Activated T-cell treated with anti-CD3 and anti-CD28 coated beads, Interleukin-2, amount 50 U/mL, for 24 hours (primary cell): Measurements from ENCODE around the gene KCNMA1.

Experiments
- DNase-seq: peaks from one replicate; pipeline ENCODE4 v3.0.0-alpha.2; 2020
- H3K27ac Mint-ChIP-seq: 2 replicates; pipeline ENCODE4 v1.8.0; 2020; ENCODE audit warnings: mild to moderate bottlenecking, mixed read lengths
- H3K27me3 Mint-ChIP-seq: 2 replicates; pipeline ENCODE4 v1.8.0; 2020; ENCODE audit warnings: mixed read lengths
- H3K36me3 Mint-ChIP-seq: 2 replicates; pipeline ENCODE4 v1.8.0; 2020; ENCODE audit warnings: low read depth, mixed read lengths
- H3K4me1 Mint-ChIP-seq: 2 replicates; pipeline ENCODE4 v1.8.0; 2020; ENCODE audit warnings: low read depth, mixed read lengths
- H3K4me3 Mint-ChIP-seq: 2 replicates; pipeline ENCODE4 v1.8.0; 2020; ENCODE audit warnings: mild to moderate bottlenecking, moderate library complexity, mixed read lengths
- H3K9me3 Mint-ChIP-seq: 2 replicates; pipeline ENCODE4 v1.8.0; 2020; ENCODE audit warnings: mixed read lengths

KCNMA1 gene

GRCh38 chr10:77631241-77631640 is 6.4 kb downstream of the KCNMA1 start:
- Mint-ChIP-seq H3K27ac (no peak overlapping the region), H3K4me1 (no peaks in the 10 kb centered on the region), H3K27me3 (peaks cover 42% of the 10 kb centered on the region), H3K4me3 (no peak overlapping the region), H3K36me3 (no peaks in the 10 kb centered on the region), H3K9me3 (no peaks in the 10 kb centered on the region)
- no peak for DNase-seq

- Mint-ChIP-seq H3K4me1 (no peaks in the 10 kb centered on the region), H3K27me3 (peaks cover 34% of the 10 kb centered on the region), H3K4me3 (no peak overlapping the region), H3K36me3 (no peaks in the 10 kb centered on the region), H3K27ac (no peak overlapping the region), H3K9me3 (no peaks in the 10 kb centered on the region)
- DNase-seq, result no peak
Measured at GRCh38 chr10:77630507-77630848, 7.1 kb downstream of the KCNMA1 start.

DNA sequence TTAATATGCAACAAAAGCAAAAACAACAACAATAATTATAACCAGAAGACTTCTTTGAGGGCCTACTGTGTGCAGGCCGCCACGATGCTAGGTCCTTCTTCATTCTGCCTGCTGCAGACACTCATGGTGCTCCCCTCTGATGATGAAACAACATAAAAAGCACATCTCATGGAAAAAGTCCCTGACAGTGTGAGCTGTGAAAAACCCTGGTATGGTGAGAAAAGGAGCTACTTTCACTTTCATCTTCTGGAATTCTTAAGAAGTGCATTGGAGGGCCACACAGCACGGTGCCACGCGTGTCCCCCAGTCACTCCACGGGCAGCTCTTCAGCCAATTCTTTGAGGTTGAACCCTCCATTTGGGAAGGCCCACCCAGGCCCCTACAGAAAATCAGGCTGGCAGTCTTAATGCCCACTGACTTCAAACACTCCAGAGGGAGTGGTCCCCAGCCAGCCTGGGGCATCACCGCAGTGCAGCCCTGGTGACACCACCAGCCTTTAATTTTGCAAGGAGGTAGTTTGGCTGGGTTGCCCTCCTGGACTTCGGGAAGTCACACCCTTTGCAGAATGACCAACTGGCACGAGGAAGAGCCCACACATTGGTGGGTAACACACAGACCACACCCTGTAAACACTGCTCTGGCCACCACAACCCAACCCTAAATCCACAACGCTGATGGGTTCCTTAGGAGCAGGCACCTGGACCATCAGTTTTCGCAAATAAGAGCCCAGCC is 7.7 kb downstream of the KCNMA1 start:
- H3K36me3 Mint-ChIP-seq, result no peaks in the 10 kb centered on the region
- no peaks in the 10 kb centered on the region for H3K9me3 Mint-ChIP-seq
- DNase-seq, result no peak
- peaks cover 29% of the 10 kb centered on the region for H3K27me3 Mint-ChIP-seq
- no peak overlapping the region for H3K27ac Mint-ChIP-seq
- H3K4me3 Mint-ChIP-seq, result no peak overlapping the region
- H3K4me1 Mint-ChIP-seq, result no peaks in the 10 kb centered on the region

DNA sequence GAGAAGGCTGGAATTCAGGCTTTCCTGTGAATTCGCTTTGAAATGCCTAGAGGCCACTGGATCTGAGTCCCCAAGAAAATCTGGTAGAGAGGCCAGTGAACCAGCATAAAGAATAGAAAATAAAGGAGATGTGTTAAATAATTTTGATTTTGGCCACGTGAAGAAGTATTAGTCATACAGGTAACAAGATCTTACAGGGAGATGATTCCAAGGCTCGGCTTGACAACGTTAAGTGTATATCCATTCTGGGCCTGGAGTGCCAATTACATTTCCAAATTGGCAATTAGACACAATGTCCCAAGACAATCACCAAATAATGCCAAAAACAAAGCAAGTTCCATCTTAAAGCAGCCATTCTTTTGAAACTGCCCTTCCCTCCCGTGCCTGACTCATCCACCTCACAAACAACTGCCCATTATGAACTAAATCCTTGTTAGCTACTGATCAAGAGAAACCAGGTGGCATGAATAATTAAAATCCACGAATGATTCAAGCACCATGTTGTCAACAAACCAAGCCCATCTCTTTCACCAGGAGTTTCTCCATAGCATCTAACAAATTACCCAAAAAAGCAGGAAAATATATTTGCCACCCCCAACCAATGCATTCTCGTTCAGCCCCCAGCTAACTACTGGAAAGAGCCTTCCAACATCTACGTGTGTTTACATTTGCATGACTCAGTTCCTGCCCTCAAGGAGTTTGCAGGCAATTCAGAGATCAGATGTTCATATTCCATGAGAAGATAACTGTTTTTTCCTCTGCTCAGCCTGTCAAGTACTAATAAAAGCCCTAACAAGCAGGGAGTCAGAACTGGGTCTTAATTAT is 8.5 kb downstream of the KCNMA1 start:
- Mint-ChIP-seq H3K27ac (no peak overlapping the region), H3K4me3 (no peak overlapping the region), H3K4me1 (no peaks in the 10 kb centered on the region), H3K9me3 (no peaks in the 10 kb centered on the region), H3K27me3 (peaks cover 22% of the 10 kb centered on the region), H3K36me3 (no peaks in the 10 kb centered on the region)
- no peak for DNase-seq

- Mint-ChIP-seq H3K4me1 (peaks cover 6% of the 10 kb centered on the region), H3K36me3 (no peaks in the 10 kb centered on the region), H3K9me3 (no peaks in the 10 kb centered on the region), H3K27ac (no peak overlapping the region), H3K27me3 (no peaks in the 10 kb centered on the region), H3K4me3 (no peak overlapping the region)
- no peak for DNase-seq
Measured at GRCh38 chr10:77626266-77626935, 11.2 kb downstream of the KCNMA1 start.

DNA sequence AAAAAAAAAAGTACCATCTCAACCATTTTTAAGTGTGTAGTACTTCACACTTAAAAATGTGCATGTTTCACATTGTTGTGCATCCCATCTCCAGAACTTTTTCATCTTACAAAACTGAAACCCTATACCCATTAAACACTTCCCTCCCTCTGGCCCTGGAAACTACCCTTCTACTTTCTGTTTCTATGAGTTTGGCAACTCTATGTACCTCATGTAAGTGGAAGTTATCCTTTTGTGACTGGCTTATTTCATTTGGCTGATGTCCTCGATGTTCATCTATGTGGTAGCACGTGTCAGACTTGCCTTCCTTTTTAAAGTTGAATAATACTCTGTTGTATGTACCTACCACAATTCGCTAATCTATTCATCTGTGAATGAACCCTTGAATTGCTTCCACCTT is 12.2 kb downstream of the KCNMA1 start:
- Mint-ChIP-seq H3K9me3 (no peaks in the 10 kb centered on the region), H3K36me3 (no peaks in the 10 kb centered on the region), H3K4me3 (no peak overlapping the region), H3K27me3 (no peaks in the 10 kb centered on the region), H3K27ac (no peak overlapping the region), H3K4me1 (peaks cover 6% of the 10 kb centered on the region)
- DNase-seq, result no peak

DNA sequence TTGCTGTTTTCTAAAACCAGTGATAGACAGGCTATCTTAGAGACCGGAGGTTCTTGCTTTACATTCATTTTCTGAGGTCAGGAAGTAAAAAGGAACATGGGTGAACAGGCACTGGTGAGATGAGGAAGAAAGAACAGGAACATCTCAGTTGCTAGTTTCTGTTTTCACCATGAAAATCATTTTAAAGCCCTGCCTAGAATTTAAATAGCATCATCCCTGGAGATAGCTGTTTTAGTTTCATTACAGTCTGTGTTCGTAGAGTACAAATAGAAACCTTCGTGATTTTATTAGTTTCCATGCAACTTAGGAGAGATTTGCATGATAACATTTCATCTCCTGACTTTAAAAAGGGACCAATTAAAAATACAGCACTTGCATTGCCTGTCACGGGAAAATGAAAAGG is 14.7 kb downstream of the KCNMA1 start:
- DNase-seq, result no peak
- H3K27ac Mint-ChIP-seq, result no peak overlapping the region
- H3K4me3 Mint-ChIP-seq, result no peak overlapping the region
- H3K4me1 Mint-ChIP-seq, result peaks cover 6% of the 10 kb centered on the region
- H3K27me3 Mint-ChIP-seq, result no peaks in the 10 kb centered on the region
- H3K9me3 Mint-ChIP-seq, result no peaks in the 10 kb centered on the region
- no peaks in the 10 kb centered on the region for H3K36me3 Mint-ChIP-seq

DNA sequence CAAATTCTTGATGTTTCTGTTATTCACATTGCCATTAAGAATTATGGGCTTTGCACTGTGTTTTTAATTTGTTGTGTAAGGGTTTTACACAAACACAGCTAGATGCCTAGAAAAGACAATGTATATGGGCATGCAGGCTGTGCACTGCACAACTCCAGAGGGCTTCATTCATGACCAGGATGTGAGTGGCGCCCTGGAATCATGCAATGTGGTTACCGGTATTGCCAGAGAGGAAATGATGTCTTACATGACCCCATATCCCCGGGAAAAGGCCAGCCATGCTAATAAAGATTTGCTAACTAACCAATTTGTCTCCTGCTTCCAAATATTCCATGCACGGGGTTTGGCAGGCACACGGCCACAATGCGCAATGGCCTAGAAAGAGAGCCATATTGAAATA is 16.9 kb downstream of the KCNMA1 start:
- no peaks in the 10 kb centered on the region for H3K27me3 Mint-ChIP-seq
- H3K4me3 Mint-ChIP-seq, result no peak overlapping the region
- no peaks in the 10 kb centered on the region for H3K36me3 Mint-ChIP-seq
- H3K27ac Mint-ChIP-seq, result no peak overlapping the region
- H3K4me1 Mint-ChIP-seq, result peaks cover 6% of the 10 kb centered on the region
- no peak for DNase-seq
- H3K9me3 Mint-ChIP-seq, result no peaks in the 10 kb centered on the region

- Mint-ChIP-seq H3K9me3 (no peaks in the 10 kb centered on the region), H3K27ac (no peak overlapping the region), H3K36me3 (no peaks in the 10 kb centered on the region), H3K4me3 (no peak overlapping the region), H3K4me1 (peaks cover 6% of the 10 kb centered on the region), H3K27me3 (no peaks in the 10 kb centered on the region)
- no peak for DNase-seq
Measured at GRCh38 chr10:77619964-77620703, 17.5 kb downstream of the KCNMA1 start.

GRCh38 chr10:77618117-77618516 is 19.5 kb downstream of the KCNMA1 start:
- DNase-seq, result no peak
- Mint-ChIP-seq H3K4me3 (no peak overlapping the region), H3K36me3 (no peaks in the 10 kb centered on the region), H3K9me3 (no peaks in the 10 kb centered on the region), H3K27me3 (peaks cover 2% of the 10 kb centered on the region), H3K27ac (no peak overlapping the region), H3K4me1 (peaks cover 6% of the 10 kb centered on the region)

DNA sequence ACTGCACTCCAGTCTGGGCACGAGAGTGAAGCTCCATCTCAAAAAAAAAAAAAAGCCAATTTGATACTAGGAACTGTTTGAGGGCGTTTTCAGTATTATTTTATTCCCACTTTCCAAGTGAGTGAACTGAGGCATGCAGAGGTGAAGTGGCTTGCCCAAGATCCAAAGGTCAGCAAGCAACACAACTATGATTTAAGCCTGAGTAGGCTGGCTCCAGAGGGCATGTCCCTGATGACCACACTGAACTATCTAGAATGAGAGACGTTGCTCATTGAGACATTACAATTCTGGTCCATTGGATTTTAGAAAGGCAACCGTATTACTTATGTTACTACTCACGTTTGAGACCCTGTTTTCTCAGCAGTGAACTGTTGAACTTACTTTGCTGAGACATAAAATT is 20.8 kb downstream of the KCNMA1 start:
- DNase-seq, result no peak
- peaks cover 2% of the 10 kb centered on the region for H3K27me3 Mint-ChIP-seq
- no peaks in the 10 kb centered on the region for H3K36me3 Mint-ChIP-seq

GRCh38 chr10:77614778-77615625 is 22.6 kb downstream of the KCNMA1 start:
- H3K4me1 Mint-ChIP-seq, result no peaks in the 10 kb centered on the region
- no peaks in the 10 kb centered on the region for H3K9me3 Mint-ChIP-seq
- no peak for DNase-seq
- no peaks in the 10 kb centered on the region for H3K36me3 Mint-ChIP-seq
- H3K4me3 Mint-ChIP-seq, result no peak overlapping the region
- peaks cover 3% of the 10 kb centered on the region for H3K27me3 Mint-ChIP-seq
- H3K27ac Mint-ChIP-seq, result no peak overlapping the region

More for the DNA sequence above, 20.8 kb downstream of the KCNMA1 start:
- H3K4me3 Mint-ChIP-seq, result no peak overlapping the region
- H3K4me1 Mint-ChIP-seq, result no peaks in the 10 kb centered on the region
- no peak overlapping the region for H3K27ac Mint-ChIP-seq
- no peaks in the 10 kb centered on the region for H3K9me3 Mint-ChIP-seq

GRCh38 chr10:77613476-77614130 is 24.0 kb downstream of the KCNMA1 start:
- peaks cover 10% of the 10 kb centered on the region for H3K27me3 Mint-ChIP-seq
- no peaks in the 10 kb centered on the region for H3K36me3 Mint-ChIP-seq
- no peak for DNase-seq
- no peak overlapping the region for H3K4me3 Mint-ChIP-seq
- H3K4me1 Mint-ChIP-seq, result no peaks in the 10 kb centered on the region
- no peaks in the 10 kb centered on the region for H3K9me3 Mint-ChIP-seq
- no peak overlapping the region for H3K27ac Mint-ChIP-seq
